ENCODE measurements around the gene DPP10.

- TF ChIP-seq POLR2A (IDR thresholded peaks at IDR 0.05; ENCODE audit: low read depth, low read length) (no peak), POLR2AphosphoS5 (IDR thresholded peaks at IDR 0.05; ENCODE audit: low read depth, low read length) (no peak), TAF1 (IDR thresholded peaks at IDR 0.05; ENCODE audit: borderline replicate concordance, low read depth, low read length) (no peak)
Observed at GRCh38 chr2:115480741-115481140, 1038.3 kb downstream of the DPP10 start.
